Vagina (tissue), 2 donors: ENCODE data around the gene MYO1F.

Source experiments
- CTCF ChIP-seq, 3 experiments: fragments of 450-650 bp in 2 of 3; fragments of 200-600 bp in 1 of 3; sonication (generic) in 1 of 3; IDR thresholded peaks; one replicate each; pipeline ENCODE4 v1.5.1; 2017 to 2019; ENCODE audit warnings: antibody characterized with exemption in 3 of 3, mild to moderate bottlenecking in 2 of 3, moderate library complexity in 2 of 3
- POLR2A ChIP-seq, 2 donors: fragments of 450-650 bp; IDR thresholded peaks; one replicate each; pipeline ENCODE4 v1.6.1; 2017; ENCODE audit warnings: antibody characterized with exemption in 2 of 2, mild to moderate bottlenecking in 2 of 2, moderate library complexity in 2 of 2

DNA sequence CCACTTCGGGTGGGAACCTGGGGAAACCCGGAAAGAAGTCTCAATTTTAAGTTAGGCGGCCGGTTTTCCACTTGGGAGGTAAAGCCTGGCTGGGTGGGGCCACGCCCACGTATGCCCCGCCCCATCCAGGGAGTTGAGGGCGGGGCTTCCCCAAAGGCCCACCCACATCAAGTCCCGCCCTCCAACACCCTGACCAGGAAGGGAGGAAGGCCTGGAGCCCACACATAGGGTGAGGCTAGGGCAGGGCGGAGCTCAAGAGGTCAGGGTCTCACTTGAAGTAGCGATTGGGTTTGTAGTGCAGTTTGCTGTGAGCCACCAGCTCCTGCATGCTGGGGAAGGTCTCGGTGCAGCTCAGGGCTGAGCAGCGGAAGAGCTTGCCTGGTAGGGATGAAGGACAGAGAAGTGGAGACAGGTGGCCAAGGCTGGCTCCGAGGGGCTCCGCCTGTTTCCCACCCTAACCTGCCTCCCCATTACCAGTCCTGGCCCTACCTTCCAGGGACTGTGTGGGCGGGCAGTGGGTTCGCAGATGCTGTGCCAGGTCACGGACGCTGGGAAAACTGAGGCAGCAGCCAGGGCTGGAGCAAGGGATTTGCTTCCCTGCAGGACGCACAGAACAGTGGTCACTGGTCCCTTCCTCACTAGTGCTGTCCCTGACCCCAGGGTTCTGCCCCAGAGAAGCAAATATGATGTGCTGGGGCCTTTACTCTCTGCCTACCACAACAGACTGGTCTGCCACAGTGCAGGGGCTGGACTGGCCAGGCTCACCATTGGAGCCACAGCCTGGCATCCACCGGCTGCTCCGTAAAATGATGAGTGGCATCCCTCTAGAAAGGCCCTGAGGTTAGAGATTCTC, 64.9 kb downstream of the MYO1F start:
- TF ChIP-seq POLR2A (IDR thresholded peaks at IDR 0.05) = no peak
- no peak for TF ChIP-seq CTCF (IDR thresholded peaks at IDR 0.05)
